IgD-negative memory B cell (primary cell): ENCODE data around the gene CACHD1. TPM values are rescaled to one million over a fixed set of nuclear protein-coding genes. Genes with fewer than 3 reads are reported as not detected.

ENCODE experiments used
- H3K27ac Mint-ChIP-seq, 3 donors: one replicate each; pipeline ENCODE4 v1.8.0; 2020 to 2022; ENCODE audit warnings: mild to moderate bottlenecking in 3 of 3, mixed read lengths in 3 of 3, moderate library complexity in 1 of 3
- H3K27me3 Mint-ChIP-seq: one replicate; pipeline ENCODE4 v1.8.0; 2021; ENCODE audit warnings: mixed read lengths
- H3K36me3 Mint-ChIP-seq: one replicate; pipeline ENCODE4 v1.8.0; 2020; ENCODE audit warnings: mild to moderate bottlenecking, mixed read lengths
- H3K4me1 Mint-ChIP-seq, 3 donors: one replicate each; pipeline ENCODE4 v1.8.0; 2020 to 2022; ENCODE audit warnings: mixed read lengths in 3 of 3, mild to moderate bottlenecking in 1 of 3
- H3K4me3 Mint-ChIP-seq, 4 donors: one replicate each; pipeline ENCODE4 v1.8.0; 2020 to 2022; ENCODE audit warnings: mild to moderate bottlenecking in 4 of 4, mixed read lengths in 4 of 4, moderate library complexity in 3 of 4
- H3K9me3 Mint-ChIP-seq, 3 donors: one replicate each; pipeline ENCODE4 v1.8.0; 2020 to 2021; ENCODE audit warnings: mixed read lengths in 3 of 3, mild to moderate bottlenecking in 1 of 3
- polyA plus RNA-seq: library from polyadenylated mRNA; unstranded; fragments of 300-500 nt; fragmentation: Illumina TruSeq; gene quantifications from one replicate; pipeline ENCODE4 v1.2.3, GENCODE V29; 2021

The CACHD1 gene
- polyA plus RNA-seq, 1 donor from 2014 or later: 0.08 TPM

GRCh38 chr1:64553285-64553684 is 83.4 kb downstream of the CACHD1 start:
- Mint-ChIP-seq H3K4me3 (no peak overlapping the region), H3K9me3 (no peaks in the 10 kb centered on the region), H3K27ac (no peak overlapping the region), H3K36me3 (peaks cover 1% of the 10 kb centered on the region), H3K27me3 (peaks cover 5% of the 10 kb centered on the region), H3K4me1 (no peaks in the 10 kb centered on the region)

DNA sequence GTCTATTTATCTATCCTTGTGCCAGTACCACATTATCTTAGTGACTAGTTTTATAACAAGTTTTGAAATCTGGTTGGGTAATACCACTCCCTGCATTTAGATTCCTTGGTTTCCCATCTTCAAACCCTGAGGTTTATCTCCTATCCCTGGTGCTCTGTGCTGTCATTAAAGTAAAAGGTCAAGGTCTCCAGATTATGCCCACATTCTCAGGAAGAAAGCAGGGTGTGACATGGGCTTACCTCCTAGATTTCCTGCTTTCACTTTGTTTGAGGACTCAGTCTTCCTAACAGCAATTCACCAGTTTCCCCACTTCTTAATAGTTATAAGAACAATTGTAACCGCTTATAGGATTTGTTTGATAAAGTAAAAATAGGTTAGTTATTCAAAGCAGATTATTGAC is 86.0 kb downstream of the CACHD1 start:
- Mint-ChIP-seq H3K27ac (no peak overlapping the region), H3K9me3 (no peaks in the 10 kb centered on the region), H3K27me3 (peaks cover 5% of the 10 kb centered on the region), H3K36me3 (peaks cover 1% of the 10 kb centered on the region), H3K4me1 (no peaks in the 10 kb centered on the region), H3K4me3 (no peak overlapping the region)

DNA sequence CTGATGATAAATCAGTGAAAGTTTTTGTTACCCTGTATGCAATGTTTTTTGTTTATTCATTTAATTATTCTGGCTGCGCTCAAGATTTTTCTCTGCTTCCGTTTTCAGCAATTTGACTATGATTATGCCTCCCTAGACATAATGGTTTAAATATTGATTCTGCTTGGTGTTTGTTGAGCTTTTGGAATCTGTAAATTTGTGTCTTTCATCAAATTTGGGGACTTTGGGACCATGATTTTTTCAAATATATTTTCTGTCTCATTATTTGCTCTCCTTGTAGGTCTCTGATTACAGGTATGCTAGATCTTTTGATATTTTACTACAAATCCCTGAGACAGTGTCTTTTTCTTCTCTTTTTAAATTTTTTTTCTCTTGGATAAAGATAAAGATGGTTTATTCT is 92.1 kb downstream of the CACHD1 start:
- Mint-ChIP-seq H3K9me3 (peaks cover 0 to 4% (median 2%) of the 10 kb centered on the region in 3 donors), H3K4me3 (no peak overlapping the region), H3K27me3 (peaks cover 4% of the 10 kb centered on the region), H3K4me1 (no peaks in the 10 kb centered on the region), H3K27ac (no peak overlapping the region), H3K36me3 (peaks cover 3% of the 10 kb centered on the region)

- Mint-ChIP-seq H3K4me1 (no peaks in the 10 kb centered on the region), H3K27me3 (peaks cover 4% of the 10 kb centered on the region), H3K36me3 (peaks cover 3% of the 10 kb centered on the region), H3K27ac (no peak overlapping the region), H3K9me3 (peaks cover 0 to 4% (median 2%) of the 10 kb centered on the region in 3 donors), H3K4me3 (no peak overlapping the region)
Observed at GRCh38 chr1:64563958-64564565, 94.1 kb downstream of the CACHD1 start.

DNA sequence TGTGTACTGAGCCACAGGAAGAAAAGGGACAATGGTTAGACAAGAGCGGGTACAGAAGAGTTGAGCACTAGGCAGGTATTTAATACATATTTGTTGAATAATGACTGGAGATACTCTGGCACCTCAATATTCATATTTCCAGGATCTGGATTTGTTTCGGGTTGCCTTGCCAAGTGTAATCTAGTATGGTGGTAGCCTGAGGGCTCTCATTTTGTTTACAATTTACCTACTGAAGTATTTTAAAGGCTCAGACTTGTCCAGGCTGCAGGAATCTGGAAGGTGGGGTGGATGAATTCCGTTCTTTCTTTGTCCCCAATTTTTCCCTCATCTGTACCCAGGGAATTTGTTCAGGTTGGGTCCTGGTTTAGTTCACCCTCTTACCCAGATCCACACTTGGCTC is 95.0 kb downstream of the CACHD1 start:
- H3K27ac Mint-ChIP-seq: no peak overlapping the region
- peaks cover 0 to 4% (median 2%) of the 10 kb centered on the region in 3 donors for H3K9me3 Mint-ChIP-seq
- H3K27me3 Mint-ChIP-seq: peaks cover 8% of the 10 kb centered on the region
- H3K4me3 Mint-ChIP-seq: no peak overlapping the region
- peaks cover 3% of the 10 kb centered on the region for H3K36me3 Mint-ChIP-seq
- H3K4me1 Mint-ChIP-seq: no peaks in the 10 kb centered on the region

GRCh38 chr1:64567426-64568170 is 97.7 kb downstream of the CACHD1 start:
- no peak overlapping the region for H3K4me3 Mint-ChIP-seq
- peaks cover 8% of the 10 kb centered on the region for H3K27me3 Mint-ChIP-seq
- H3K9me3 Mint-ChIP-seq: peaks cover 0 to 2% (median 2%) of the 10 kb centered on the region in 3 donors
- no peaks in the 10 kb centered on the region for H3K36me3 Mint-ChIP-seq
- no peak overlapping the region for H3K27ac Mint-ChIP-seq
- no peaks in the 10 kb centered on the region for H3K4me1 Mint-ChIP-seq

DNA sequence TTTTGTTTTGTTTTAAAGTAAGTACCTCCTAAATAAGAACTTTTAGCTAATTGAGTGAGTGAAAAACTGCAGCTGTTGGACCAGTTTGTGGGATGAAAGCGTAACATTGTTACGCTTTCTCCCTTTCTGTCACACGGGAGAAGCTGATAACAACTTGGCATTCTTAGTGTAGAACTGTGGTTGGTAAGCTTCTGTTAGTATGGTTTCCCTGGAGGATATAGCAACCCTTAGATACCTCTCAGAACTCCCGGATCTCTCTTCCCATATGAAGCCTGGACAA is 98.2 kb downstream of the CACHD1 start:
- H3K27me3 Mint-ChIP-seq: peaks cover 8% of the 10 kb centered on the region
- no peaks in the 10 kb centered on the region for H3K4me1 Mint-ChIP-seq
- no peak overlapping the region for H3K4me3 Mint-ChIP-seq
- H3K9me3 Mint-ChIP-seq: no peaks in the 10 kb centered on the region
- no peak overlapping the region for H3K27ac Mint-ChIP-seq
- no peaks in the 10 kb centered on the region for H3K36me3 Mint-ChIP-seq

DNA sequence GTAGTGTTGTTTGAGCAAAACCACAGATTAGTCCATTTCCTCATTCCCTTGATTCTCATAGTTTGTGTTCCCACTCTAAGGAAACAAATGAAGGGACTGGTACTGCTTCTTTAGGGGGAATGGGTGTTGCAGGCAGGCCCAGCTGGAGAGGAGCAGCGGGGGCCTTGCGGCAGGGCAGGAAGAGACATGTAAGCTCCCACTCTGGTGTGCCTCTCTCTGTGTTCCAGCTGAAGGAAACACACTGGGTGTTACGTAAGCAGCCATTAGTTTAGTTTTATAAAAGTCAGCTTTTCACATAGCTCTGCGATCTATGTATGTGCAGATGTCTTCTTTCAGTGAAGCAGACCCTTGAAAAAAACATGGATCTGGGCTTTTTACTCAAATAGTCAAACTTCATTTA is 99.5 kb downstream of the CACHD1 start:
- H3K36me3 Mint-ChIP-seq: no peaks in the 10 kb centered on the region
- no peak overlapping the region for H3K27ac Mint-ChIP-seq
- no peaks in the 10 kb centered on the region for H3K4me1 Mint-ChIP-seq
- no peaks in the 10 kb centered on the region for H3K9me3 Mint-ChIP-seq
- no peak overlapping the region for H3K4me3 Mint-ChIP-seq
- peaks cover 8% of the 10 kb centered on the region for H3K27me3 Mint-ChIP-seq

- no peaks in the 10 kb centered on the region for H3K9me3 Mint-ChIP-seq
- no peaks in the 10 kb centered on the region for H3K4me1 Mint-ChIP-seq
- H3K27ac Mint-ChIP-seq: no peak overlapping the region
- no peak overlapping the region for H3K4me3 Mint-ChIP-seq
- peaks cover 8% of the 10 kb centered on the region for H3K27me3 Mint-ChIP-seq
- no peaks in the 10 kb centered on the region for H3K36me3 Mint-ChIP-seq
Observed at GRCh38 chr1:64570267-64570855, 100.4 kb downstream of the CACHD1 start.

- H3K9me3 Mint-ChIP-seq: no peaks in the 10 kb centered on the region
- H3K4me1 Mint-ChIP-seq: no peaks in the 10 kb centered on the region
- peaks cover 3% of the 10 kb centered on the region for H3K27me3 Mint-ChIP-seq
- H3K36me3 Mint-ChIP-seq: no peaks in the 10 kb centered on the region
- no peak overlapping the region for H3K27ac Mint-ChIP-seq
- H3K4me3 Mint-ChIP-seq: no peak overlapping the region
Observed at GRCh38 chr1:64572222-64572900, 102.4 kb downstream of the CACHD1 start.

DNA sequence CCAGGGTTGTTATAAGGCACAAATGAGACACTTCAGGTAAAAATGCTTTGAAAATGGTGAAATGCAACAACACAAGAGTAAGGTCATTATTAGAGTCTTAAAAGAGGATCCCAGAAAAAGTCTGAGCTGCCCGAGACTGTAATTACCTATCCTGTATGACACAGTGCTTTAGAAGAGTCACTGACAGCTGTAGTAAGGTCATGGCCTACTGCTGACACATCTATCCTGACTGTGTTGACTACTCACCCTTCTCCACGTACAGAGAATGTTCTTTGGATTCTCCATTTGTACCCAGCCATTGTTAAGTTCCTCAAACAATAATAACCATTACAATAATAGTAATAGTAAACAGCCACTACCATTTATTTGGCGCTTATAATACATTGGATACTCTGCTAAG is 104.4 kb downstream of the CACHD1 start:
- Mint-ChIP-seq H3K27ac (no peak overlapping the region), H3K9me3 (no peaks in the 10 kb centered on the region), H3K4me3 (no peak overlapping the region), H3K27me3 (peaks cover 2% of the 10 kb centered on the region), H3K4me1 (no peaks in the 10 kb centered on the region), H3K36me3 (no peaks in the 10 kb centered on the region)

DNA sequence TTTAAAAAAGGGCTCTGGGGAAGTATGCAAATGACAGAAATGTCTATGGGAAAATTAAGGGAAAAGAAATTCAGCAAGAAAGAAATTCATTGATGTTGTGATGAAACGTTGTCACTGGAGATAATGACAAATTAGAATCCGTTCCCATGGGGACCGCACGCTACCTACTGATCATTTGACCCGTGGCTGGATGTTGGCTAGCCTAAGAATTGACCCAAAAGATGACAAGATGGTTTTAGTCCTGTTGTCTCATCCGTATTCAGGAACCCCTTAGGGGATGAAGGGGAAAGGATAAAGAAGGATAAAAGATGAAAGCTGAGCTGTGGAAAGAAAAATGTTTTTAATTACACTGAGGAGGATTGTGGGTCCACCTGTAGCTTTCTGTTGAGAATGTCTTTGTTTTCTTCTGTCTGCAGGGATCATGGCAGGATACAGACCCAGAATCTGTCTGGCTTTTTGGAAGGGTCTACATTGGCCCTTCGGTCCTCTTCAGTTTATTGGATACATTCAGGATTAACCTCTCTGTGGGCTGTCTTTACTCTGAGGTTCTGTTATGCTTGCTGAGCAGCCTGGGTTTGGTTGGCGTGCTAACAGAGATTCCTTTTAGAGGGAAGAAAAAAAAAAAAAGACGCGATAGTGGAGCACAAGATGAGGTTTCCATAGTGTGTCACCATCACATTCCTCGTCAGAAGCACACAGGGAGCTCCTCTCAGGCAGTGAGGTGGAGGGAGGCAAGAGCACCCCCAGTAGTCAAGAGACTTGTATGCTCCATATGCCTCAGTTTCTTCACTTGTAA is 106.2 kb downstream of the CACHD1 start:
- no peaks in the 10 kb centered on the region for H3K4me1 Mint-ChIP-seq
- no peak overlapping the region for H3K4me3 Mint-ChIP-seq
- H3K36me3 Mint-ChIP-seq: no peaks in the 10 kb centered on the region
- no peak overlapping the region for H3K27ac Mint-ChIP-seq
- H3K9me3 Mint-ChIP-seq: no peaks in the 10 kb centered on the region
- H3K27me3 Mint-ChIP-seq: no peaks in the 10 kb centered on the region

DNA sequence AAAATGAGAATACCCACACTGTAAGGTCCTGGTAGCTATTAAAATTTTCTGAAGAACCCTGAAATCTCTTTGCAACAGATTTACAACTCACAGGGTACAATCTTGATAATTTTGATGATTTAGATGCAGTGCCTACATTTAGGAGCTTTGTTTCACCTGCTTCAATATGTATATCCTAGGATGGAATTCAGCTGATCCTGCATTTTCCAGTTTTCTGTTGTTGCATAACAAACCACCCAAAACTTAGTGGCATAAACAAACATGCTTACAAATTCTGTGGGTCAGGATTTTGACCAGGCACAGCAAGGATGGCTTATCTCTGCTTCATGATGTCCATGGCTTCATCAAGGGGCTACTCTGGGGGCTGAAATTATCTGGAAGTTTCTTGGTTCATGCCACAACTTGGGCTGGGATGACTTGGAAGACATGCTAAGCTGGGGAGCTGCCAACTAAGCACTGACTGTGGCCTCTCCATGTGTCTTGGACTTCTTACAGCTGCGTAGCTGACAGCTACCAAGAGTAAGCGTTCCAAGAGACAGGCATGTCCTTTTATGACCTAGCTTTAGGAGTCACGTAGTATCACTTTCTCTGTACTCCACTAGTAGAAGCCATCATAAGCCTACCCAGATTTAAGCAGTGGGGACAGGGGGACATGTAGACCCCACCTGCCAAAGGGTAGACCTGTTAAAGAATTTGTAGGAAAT is 108.5 kb downstream of the CACHD1 start:
- no peak overlapping the region for H3K27ac Mint-ChIP-seq
- H3K4me3 Mint-ChIP-seq: no peak overlapping the region
- no peaks in the 10 kb centered on the region for H3K36me3 Mint-ChIP-seq
- no peaks in the 10 kb centered on the region for H3K4me1 Mint-ChIP-seq
- peaks cover 3% of the 10 kb centered on the region for H3K27me3 Mint-ChIP-seq
- no peaks in the 10 kb centered on the region for H3K9me3 Mint-ChIP-seq

- H3K4me3 Mint-ChIP-seq: no peak overlapping the region
Observed at GRCh38 chr1:64579767-64580166, 109.8 kb downstream of the CACHD1 start.

More at GRCh38 chr1:64579767-64580166, 109.8 kb downstream of the CACHD1 start:
- no peak overlapping the region for H3K27ac Mint-ChIP-seq
- no peaks in the 10 kb centered on the region for H3K4me1 Mint-ChIP-seq
- no peaks in the 10 kb centered on the region for H3K36me3 Mint-ChIP-seq
- no peaks in the 10 kb centered on the region for H3K9me3 Mint-ChIP-seq
- H3K27me3 Mint-ChIP-seq: peaks cover 5% of the 10 kb centered on the region
